GM21619 (cell line): Measurements from ENCODE around the gene DENND2C.
"Not testable (repeated sequence)": the region's sequence is repeated elsewhere in the genome, so short reads cannot be mapped to it uniquely, and the experiment has no call there.

Source experiments
- ATAC-seq: cut with Tn5 transposase; IDR thresholded peaks from one replicate; pipeline ENCODE4 v1.9.1; 2021; ENCODE audit not compliant: unreplicated experiment

Gene DENND2C

DNA sequence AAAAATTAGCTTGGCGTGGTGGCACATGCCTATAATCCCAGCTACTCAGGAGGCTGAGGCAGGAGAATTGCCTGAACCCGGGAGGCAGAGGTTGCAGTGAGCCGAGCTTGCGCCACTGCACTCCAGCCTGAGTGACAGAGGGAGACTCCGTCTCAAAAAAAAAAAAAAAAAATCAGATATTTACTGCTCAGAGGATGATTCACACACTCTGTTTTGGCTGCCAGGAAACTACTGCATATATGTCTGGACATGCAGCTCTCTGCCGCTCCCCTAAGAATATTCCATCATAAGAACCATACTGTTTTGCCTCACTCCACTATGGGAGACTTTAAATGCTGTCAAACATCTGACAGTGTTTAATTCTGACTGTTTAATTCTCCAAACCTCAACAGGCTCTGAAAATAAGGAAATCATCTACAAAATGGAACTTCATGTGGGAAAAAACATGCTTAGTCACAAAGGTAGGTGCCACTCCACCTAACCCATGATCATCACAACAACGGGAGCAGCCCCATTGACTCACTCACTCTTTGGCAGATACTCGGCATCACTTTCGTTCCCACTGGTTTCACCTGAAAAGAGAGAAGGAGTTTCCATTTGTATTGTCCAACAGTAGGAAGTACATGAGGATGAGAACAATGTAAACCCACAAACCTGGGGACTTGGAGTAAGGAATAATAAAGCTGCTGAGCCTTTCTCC is 59.2 kb downstream of the DENND2C start:
- no peak for ATAC-seq

DNA sequence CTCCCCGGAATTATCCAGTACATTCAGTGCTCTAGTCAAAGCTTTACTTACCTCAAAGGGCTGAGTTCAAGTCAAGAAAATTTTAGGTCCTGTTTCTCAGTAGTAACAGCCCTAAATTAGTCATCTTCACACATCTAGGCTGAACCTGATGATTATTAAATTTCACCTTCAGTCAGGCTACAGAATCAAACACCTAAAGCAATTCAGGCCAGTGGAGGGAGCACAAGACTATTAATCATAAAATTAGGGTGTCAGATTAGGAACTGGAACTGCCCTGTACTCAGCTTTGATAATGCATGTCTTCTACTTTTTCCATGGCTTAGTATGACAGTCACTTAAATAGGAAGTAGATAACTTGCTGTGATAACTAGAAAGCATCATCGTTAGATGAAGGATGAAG is 60.0 kb downstream of the DENND2C start:
- no peak for ATAC-seq

DNA sequence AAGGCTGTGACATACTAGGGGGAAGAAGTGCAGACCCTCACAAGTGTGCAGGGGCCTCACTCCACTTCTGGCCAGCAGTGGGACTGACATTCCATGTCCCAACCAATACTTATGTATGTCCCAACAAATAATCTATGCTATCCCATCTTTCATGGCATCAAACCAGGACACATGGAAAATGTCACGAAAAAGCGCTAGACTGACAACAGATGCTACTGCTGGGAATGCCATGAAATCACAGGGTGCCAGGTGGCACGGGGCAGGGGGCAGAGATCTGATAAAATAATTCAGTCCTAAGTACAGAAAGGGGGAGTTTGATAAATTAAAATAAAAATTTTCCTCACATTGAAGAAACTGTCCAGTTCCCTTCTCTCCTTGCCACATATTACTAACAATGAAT is 60.8 kb downstream of the DENND2C start:
- no peak for ATAC-seq

DNA sequence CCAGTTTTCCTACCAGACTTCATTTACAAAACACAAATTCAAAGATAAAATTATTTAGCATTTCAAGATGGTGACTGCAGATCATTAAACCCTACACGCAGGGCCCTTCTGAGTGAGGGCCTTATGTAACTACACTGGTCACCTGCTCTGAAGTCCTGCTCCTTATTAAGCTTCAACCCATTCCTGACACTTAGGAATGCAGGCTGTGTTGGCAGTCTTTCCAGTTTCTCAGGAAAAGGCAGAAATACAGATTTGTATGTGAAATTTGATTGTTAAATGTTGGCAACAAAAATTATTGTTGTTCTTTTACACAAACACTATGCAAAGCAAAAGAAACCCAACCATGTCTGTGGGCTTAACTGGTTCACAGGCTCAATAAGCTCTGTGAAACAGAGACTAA is 62.6 kb downstream of the DENND2C start:
- ATAC-seq = no peak

DNA sequence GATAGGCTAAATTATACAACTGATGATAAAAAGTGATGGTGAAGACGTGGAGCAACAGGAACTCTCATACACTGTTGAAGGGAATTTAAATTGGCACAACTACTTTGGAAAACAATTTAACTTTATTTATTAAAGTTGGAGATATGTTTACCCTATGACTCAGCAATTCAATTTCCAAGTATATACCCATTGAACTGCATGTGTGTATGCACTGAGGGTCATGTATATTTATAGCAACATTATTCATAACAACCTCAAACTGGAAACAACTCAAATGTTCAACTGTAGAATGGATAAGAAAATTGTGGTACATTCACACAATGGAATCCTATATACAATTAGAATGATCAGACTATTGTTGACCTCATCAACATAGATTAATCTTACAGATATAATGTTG is 71.9 kb downstream of the DENND2C start:
- ATAC-seq = no peak

DNA sequence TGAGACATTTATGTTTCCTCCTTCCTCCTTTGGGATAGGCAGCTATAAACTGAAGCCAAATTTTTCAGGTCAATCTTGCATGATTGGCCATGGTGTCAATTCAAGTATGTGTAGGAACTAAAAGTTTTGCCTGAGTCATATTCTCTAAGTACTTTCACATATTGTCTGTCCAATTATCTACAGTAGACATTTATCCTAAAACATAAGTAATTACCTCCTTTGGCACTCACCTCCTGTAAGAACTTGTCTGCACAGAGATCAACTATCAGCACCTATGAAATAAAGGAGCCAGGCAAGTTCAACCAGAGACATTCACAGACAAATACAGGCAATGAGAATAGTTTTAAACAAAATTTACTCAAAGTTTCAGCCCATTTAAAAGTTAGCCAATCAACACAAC is 74.2 kb downstream of the DENND2C start:
- ATAC-seq = no peak

DNA sequence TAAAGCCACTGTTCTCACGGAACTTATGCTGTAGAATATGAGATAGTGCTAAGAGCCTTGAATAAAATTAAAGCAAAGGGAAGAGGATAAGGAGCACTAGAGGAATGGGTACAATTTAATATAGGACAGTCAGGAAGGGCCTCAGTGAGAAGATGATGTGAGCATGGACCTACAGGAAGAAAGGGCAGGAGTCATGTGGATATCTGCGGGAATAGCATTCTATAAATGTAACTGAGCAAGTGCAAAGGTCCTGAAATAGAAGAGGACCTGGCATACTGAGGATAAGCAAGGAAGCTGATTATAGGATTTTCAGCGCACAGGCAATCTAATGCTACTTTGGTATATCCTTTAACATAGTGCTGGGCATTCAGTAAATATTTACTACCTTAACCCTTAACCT is 75.8 kb downstream of the DENND2C start:
- no peak for ATAC-seq

DNA sequence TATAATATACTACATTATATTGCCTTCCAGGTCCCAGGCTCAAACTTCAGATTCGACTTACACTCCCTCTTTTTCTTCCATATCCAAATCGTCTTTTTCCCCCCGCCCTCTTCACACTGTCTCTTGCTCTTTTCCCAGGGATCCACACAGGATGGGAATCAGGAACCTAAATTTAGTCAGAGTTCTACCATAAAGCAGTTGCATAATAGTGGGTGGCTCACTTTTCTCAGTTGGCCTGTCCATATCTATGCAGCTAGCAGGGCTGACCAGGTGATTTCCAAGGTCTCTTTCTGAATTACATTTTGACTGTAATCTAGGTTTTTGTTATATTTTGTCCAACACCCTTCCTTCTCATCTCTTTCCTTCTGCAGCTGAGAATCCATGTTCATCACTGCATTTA is 80.7 kb downstream of the DENND2C start:
- ATAC-seq = no peak

DNA sequence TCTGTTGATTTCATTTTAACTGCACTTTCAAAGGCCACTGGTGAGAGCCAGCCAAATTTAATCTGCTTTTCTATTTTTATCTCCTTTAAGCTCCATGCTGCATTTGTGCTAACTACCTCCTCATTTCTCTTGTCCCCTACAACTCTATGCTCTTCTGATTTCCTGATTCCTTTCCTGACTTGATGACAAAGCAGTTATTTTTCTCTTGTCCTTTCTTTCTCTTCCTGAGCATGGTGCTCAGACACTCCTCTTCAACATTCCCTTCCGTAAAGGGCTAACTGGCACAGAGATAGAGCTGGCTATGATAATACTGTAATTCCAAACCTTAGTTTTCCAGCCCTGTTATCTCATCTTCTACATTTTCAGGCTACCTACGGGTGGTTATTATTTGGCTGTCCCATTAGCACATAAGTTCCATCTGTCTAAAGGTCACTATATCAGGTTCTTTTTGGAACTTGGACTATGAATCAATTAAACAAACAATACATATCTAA is 81.6 kb downstream of the DENND2C start:
- ATAC-seq = no peak

DNA sequence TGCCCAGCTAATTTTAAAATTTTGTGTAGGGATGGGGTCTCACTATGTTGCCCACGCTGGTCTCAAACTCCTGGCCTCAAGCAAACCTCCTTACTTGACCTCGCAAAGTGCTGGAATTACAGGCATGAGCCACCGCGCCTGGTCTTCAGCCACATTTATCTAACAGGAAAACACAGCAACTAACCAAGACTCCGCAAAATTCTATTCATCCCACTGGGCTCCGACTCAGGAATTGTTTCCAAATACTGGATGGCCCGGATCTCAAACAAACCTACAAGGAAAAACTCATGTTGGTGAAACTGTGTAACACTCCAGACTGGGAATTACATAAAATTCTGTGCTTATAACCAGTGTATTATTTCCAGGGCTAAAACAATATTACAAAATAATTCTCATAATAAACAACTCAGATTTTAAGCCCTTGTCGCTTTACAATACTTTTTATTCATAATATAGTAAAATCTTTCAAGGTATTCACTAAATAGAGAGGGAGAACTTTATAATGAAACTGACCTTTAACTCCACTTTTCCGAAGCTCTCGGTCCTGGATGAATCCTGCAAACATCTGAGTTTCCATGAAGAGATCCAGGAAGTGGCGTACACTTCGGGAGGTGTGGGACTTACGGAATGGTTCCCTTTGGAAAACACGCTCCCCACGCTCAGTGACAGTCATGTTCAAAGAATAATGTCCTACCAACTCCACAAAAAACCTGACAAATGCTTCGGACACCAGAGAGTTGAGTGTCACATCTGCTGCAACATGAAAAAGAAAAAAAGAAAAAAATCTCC is 82.5 kb downstream of the DENND2C start:
- ATAC-seq = no peak

DNA sequence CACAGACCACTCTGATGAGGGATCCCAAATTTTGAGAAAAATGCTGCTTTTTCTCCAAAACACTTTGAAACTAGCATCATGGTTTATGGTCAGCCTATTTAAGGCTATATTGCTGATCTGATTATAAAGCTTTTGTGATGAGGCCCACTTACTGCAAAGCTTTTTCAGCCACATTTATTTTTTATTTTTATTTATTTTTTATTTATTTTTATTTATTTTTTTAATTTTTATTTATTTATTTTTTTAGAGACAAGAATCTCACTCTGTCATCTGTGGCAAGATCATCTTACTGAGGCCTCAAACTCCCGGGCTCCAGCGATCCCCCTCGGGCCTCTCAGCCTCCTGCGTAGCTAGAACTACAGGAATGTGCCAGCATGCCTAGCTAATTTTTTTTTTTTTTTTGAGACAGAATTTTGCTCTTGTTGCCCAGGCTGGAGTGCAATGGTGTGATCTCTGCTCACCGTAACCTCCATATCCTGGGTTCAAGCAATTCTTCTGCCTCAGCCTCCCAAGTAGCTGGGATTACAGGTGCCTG is 83.3 kb downstream of the DENND2C start:
- no peak for ATAC-seq

DNA sequence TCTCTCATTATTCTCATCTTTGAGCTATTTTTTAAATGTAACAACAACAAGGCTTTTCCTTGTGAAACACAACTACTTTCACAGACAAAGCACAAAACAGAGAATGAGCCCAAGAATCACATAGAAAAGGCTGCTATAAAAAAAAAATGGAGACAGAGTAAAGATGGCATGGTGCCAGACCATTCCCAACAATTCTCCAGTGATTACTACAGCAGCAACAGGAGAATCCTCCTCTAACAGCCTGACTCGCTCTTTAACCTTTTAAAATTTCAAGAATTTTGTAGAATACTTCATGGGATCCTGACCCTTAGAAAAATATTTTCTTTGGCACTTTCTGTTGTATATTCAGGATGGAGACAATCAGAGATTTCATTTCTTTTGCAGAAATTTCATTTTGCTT is 84.6 kb downstream of the DENND2C start:
- no peak for ATAC-seq

DNA sequence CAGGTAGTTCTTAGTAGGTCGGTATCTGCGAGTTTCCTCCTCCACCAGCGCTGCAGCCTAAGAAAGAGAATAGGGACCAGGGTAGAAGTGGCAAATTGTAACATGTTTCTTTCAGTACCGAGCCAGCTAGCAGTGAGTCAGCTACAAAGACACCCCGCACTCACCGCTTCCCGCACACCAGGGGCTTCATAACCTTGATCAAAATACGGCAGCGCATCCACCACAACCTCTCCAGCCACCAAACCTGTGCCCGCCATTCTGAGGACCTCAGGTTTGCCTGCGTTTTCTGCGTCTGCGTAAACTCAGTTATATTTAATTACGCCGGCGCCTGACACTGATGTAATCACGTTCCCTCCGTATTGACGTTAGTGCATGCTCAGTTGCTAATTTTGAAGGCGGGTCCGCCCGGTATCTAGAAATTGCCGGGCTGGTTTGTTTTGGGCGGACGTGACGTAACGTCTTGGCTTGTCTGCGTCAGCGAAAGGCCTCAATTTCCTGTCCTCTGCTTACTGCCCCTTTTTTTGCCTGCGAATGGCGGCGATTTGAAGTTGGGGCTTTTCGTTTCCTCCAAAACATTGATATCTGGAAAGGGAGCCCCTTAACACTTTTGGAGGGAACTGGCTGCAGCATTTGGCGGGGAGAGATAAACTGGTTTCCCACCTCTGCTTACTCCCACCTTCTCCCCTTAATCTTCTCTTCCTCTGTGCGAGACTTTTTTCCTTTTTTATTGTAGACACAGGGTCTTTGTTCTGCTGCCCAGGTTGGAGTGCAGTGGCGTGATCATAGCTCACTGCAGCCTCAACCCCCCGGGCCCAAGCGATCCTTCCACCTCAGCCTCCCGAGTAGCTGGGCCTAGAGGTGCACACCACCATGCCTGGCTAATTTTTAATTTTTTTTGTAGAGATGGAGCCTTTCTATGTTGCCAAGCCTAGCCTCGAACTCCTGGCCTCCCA is 88.2 kb downstream of the DENND2C start, which contains the start of gene BCAS2:
Gene BCAS2 (minus strand): TSS at position 281 of the 953 bp plus-strand sequence. CDS start 24 bp downstream, at position 257.
- peak; percentile 99 for ATAC-seq

DNA sequence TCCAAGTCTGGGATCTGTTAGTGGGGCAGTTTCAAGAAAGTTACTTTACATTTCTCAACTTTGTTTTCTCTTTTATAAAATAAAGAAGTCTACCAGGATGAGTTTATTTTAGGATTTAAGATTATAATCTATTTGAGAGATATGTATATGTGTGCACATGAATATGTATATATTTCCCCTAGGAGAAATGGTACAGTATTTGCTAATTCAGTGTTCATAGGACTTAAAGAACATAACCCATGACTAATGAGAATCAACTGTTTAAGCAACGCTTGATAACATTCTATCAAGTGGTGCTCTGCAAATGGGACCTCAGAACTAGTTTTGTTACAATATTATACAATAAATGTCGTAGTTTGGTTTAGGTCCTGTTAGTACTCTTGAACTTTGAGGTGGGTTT is 95.5 kb downstream of the DENND2C start:
- ATAC-seq = no peak

DNA sequence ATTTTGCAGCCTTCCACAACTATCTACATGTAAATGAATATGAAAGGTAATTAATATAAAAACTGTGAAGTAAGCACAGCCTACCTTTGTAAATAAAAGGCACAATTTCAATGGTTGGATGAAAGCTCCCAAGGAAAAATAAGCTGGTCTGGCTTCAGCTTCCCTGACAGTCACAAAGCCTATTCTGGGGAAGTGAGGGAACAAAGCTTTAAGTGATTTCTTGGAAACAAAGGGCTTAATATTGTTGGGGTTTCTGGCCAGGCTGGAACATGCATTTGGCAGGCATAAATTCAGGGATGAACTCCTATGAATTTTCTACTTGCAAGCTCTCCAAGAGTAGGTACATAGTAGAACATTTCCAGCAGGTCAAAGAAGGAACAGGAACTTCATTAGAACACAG is 105.7 kb downstream of the DENND2C start:
- ATAC-seq = no peak

DNA sequence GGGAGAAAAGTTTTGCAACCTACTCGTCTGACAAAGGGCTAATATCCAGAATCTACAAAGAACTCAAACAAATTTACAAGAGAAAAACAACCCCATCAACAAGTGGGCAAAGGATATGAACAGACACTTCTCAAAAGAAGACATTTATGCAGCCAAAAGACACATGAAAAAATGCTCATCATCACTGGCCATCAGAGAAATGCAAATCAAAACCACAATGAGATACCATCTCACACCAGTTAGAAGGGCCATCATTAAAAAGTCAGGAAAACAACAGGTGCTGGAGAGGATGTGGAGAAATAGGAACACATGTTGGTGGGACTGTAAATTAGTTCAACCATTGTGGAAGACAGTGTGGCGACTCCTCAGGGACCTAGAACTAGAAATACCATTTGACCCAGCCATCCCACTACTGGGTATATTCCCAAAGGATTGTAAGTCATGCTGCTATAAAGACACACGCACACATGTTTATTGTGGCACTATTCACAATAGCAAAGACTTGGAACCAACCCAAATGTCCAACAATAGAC is 106.8 kb downstream of the DENND2C start:
- ATAC-seq = not testable (repeated sequence)

DNA sequence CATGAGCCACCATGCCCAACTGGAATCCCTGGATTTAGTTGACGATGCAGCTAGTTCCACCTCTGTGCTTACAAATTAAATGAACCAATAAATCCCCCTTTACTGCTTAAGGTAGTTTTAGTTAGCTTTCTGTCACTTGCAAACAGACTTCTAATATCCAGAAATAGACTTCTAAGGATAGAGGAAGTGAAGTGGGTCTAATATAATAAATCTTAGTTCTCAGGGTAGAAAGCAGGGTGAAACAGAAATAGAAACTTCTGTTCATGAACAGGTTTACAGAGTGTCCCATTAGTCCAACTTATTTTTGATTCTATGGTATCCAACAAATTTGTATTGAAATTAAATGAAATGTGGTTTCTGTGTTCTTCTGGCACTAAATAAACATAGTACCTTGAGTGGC is 108.5 kb downstream of the DENND2C start:
- no peak for ATAC-seq

DNA sequence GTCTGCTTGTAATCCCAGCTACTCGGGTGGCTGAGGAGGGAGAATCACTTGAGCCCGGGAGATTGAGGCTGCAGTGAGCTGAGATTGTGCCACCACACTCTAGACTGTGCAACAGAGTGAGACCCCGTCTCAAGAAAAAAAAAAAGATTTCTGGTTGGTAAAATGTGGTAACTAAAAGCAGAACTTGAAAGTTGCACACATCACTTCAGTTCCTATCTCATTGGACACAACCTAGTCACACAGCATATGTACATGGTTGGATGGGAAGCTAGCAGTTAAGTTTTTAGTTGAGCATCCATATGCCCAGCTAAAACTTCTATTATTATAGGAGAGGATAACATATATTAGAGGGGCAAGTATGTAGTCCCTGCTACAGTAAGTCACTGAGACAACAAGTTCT is 110.5 kb downstream of the DENND2C start:
- ATAC-seq = no peak

DNA sequence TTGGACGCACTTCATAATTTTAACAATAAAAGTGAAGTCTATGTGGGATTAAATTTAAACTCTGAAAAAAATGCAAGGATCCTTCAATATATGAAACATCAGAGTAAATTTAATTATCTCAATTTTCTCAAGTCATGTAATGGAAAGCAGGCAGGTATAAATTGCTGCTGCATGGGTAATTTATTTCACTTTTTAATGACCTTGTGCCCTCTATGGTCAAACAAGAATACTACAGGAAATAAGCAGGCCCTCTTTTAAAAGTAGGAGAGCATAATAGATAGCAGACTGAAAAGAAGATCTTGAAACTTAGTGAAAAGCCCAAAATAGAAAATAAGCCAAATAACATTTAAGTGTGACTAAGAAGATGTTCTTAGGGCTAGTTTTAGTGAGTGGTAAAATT is 111.3 kb downstream of the DENND2C start:
- no peak for ATAC-seq

DNA sequence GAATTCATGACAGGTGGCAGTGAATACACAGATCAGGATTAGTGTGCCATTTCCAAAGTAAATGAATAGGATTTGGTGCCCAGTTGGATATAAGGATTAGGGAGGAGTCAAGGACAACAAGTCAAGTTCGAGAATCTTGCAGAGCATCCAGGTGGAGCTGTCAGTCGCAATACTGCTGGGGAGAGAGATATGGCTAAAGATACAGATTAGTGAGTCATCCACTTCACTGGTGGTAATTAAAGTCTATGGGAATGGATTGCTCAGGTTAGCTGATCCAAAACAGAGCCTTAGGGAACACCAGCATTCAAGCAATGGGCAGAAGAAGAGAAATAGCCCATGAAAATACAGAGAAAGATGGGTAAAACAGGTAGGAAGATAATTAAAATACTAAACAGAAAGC is 115.3 kb downstream of the DENND2C start:
- ATAC-seq = no peak
